DMS53 treated with DMSO at 0.1 percent for 48 hours (cell line): ENCODE measurements around the gene STX2.
"Not testable (repeated sequence)": the region's sequence is repeated elsewhere in the genome, so short reads cannot be mapped to it uniquely, and the experiment has no call there.

Experiments used
- DNase-seq: peaks from one replicate; lab custom pipeline; 2025; ENCODE audit not compliant: unreplicated experiment; lab: John Stamatoyannopoulos, UW

Gene STX2

GRCh38 chr12:130803702-130804101, 35.3 kb downstream of the STX2 start:
- DNase-seq, result no peak

DNA sequence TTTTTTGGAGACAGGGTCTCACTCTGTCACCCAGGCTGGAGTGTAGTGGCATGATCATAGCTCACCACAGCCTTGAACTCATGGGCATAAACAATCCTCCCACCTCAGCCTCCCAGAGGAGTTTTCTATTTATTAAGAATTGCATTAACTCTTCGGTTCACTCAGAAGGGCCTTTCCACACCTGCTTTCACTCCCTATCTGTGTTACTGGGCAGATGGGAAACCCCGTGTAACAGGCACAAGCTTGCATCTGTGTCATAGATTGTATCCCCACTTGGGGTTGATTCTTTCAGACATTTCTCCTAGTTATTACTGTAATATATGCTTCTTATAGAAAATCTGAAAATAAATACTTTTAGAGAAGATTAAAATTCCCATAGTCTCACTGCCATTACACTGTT, 38.7 kb downstream of the STX2 start:
- DNase-seq, result no peak

DNA sequence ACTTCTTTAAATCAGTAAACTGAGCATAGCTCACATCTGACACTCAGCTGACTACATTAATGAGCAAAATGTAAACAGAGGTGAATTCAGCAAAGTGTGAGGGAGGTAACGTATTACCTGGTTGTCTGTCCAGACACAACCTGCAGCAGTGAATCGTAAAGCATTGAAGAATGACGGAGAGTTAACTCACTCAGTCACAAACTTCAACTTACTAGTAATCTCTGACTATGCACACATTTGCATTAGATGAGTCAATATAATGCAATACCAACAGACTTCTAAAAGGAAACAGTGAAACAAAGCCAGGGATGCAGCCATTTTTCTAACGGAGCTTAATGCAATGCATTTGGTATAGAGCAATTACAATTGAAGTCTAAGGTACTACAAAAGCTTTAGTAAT, 40.0 kb downstream of the STX2 start:
- no peak for DNase-seq

DNA sequence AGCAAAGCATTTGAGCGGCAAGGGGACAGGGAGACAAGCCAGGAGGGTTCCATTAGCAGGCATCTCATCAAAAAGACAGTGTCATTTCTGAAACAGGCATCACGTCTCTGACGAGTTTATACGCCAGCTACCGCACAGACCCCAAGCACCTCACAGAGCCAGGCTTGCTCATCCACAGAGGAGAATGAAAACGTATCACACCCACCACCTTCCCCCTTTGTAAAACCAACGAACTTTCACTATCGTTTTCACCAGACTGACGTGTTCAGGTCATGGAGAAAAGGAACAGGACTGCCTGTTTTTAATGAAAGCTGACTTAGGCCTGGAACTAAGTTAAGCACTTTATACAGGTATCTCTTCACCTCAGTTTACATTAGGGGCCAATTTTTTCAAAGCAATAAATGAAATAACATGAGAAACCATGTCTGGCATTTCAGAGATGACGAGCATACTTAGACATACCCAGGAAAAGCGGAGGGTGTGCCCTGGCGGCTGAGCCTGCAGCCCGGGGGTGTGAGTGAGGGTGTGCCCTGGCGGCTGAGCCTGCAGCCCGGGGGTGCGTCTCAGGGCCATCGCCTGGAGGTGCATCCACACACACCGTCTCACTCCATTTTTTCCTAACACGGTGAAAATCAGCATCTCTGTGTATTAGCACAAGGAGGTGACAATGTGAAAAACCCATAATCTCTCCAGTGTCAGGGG, 41.9 kb downstream of the STX2 start:
- DNase-seq, result no peak

GRCh38 chr12:130795906-130796305, 43.1 kb downstream of the STX2 start:
- no peak for DNase-seq

DNA sequence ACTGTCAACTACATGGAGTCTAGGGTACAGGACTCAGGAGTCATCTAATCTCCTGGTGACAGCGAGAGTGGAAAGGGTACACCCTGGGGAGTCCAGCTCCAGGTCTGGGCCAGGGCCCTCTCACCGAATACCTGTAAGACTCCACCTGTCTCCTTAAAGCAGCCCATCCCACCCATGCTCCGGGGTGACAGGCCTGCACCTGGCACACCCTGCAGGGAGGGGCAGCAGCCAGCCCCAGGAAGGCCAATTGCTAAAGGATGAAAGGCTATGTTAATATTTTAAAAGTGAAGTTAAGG, 45.5 kb downstream of the STX2 start:
- no peak for DNase-seq

GRCh38 chr12:130792821-130793553, 46.1 kb downstream of the STX2 start:
- DNase-seq, result no peak

GRCh38 chr12:130791629-130792028, 47.4 kb downstream of the STX2 start:
- no peak for DNase-seq

DNA sequence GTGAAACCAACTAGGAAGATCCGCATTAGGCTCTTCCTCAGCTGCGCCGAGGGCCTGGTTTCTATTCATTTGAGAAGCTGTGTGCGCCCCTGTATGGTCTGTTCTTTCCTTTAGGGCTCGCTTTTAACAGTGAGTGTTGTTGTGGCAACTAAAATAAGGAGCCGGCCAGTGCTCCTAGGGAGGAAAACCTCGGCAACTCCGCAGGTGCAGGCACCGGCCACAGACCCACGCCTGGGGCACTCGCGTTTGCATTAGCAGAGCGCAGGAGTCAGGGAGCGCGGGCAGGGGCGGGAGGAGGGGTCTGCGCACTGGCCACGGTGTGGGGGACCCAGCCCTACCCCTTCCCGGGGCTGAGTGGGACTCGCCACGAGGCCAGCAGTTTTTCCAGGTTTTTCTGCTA, 50.5 kb downstream of the STX2 start:
- DNase-seq, result no peak

GRCh38 chr12:130787445-130788410, 51.3 kb downstream of the STX2 start:
- DNase-seq, result no peak

GRCh38 chr12:130787041-130787440, 52.0 kb downstream of the STX2 start:
- DNase-seq, result no peak

DNA sequence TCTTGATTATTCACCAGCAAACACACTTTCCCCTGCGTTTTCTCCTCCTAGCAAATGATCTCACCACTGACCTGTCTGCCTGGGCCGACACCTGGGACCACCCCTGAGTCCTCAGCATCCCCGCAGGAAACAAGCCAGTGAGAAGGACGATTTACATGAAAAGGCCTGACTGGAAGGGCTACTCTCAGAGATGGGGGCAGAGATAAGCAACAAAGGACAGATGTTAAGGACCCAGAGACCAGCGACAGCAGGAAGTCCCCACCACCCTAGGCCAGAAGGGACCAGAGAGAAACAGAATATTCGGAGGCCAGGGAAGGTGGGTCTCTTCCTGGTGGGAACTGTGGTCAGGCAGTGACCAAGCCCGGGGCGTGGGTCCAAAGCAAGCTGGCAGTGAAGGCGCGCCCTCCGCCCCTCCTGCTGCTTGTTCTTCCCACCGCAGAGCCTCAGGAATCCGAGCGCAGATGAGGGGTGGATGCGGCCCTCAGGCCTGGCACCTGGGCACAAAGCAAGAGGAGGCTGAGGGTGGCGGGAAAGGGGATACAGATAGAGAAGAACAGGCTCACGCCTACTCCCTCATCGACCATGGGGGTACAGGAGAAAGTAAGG, 55.8 kb downstream of the STX2 start:
- no peak for DNase-seq

DNA sequence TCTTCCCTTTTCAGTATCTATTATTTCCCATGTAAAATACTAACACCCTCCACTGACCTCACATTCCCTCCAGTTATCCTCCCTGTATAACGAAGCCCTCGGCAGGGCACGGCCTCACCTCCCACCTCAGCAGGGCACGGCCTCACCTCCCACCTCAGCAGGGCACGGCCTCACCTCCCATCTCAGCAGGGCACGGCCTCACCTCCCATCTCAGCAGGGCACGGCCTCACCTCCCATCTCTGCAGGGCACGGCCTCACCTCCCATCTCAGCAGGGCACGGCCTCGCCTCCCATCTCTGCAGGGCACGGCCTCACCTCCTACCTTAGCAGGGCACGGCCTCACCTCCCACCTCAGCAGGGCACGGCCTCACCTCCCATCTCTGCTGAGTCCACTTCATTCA, 56.8 kb downstream of the STX2 start:
- DNase-seq, result not testable (repeated sequence)

DNA sequence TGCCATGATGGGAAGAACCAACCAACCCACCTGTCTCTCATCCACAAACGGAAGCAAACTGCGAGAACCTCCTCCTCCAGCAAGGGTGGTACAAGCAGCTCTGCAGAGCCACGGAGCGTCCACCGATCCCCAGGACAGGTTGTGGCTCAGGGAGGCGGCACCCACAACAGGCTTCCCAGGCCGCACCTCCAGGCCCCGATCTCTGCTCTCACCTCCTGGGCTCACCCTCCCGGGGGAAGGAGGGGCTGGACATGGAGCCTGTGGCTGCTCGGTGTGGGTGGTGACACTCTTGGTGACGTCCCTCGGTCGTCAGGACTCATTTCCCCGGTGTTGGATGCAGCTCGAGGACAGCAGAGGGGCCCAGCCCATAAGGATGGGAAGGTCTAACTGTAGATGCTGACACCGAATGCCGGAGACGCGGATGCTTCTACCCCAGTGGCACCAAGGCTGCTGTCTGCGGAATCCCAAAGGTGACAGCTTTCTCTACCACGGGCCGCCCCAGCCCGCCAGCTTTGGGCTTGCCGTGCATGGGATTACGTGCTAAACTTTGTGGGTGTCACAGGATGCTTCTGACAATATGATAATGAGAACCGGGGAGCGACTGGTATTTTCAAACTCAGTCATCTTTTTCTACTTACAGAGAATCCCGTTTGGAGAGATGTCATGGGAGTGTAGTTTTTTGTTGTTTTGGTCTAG, 58.0 kb downstream of the STX2 start:
- no peak for DNase-seq

GRCh38 chr12:130780325-130780724, 58.7 kb downstream of the STX2 start:
- no peak for DNase-seq

- DNase-seq, result no peak
These were observed 60.3 kb downstream of the STX2 start for GRCh38 chr12:130778776-130779175.

- no peak for DNase-seq
These were observed 62.2 kb downstream of the STX2 start for GRCh38 chr12:130776857-130777339.

DNA sequence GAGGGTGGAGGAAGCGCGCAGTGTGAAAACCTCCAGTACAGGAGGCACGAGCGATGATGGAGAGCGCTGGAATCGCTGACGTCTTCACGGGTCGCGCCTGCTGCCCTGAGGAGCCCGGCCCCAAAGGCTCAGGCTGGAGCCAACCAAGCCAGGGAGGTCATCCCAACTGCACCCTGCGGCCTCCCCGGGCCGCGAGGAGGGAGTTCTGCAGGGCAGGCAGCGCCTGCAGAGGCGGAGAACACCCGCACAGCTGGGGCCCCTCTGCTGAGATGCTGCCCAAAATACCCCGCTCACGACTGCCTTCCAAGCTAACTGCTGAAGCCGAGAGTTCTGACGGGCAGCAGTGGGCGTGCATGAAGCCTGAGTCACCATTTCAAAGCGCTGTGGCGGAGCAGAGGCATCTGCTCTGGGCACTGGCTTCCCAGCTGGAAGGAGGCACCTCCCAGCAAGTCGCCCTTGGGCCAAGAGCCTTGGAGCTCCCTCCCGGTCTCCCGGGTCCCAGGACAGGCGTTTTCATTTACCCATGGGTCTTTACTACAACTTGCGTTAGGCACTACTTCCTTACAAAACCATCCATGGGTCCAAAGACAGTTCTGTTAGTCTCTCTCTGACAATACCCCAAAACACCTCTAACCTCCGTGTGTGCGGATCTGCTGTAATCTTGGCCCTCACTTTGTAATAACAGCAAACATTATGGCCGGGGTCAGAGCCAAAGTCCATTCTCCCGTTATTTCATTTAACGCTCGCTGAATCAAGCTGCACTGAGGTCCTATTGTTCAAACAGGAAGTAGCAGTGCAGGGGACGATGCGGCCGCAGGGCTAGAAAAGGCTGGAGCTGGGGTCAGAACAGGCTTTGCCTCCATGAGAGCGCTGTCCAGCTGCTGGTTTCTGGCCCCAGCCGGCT, 62.8 kb downstream of the STX2 start:
- peak; percentile 62 for DNase-seq

DNA sequence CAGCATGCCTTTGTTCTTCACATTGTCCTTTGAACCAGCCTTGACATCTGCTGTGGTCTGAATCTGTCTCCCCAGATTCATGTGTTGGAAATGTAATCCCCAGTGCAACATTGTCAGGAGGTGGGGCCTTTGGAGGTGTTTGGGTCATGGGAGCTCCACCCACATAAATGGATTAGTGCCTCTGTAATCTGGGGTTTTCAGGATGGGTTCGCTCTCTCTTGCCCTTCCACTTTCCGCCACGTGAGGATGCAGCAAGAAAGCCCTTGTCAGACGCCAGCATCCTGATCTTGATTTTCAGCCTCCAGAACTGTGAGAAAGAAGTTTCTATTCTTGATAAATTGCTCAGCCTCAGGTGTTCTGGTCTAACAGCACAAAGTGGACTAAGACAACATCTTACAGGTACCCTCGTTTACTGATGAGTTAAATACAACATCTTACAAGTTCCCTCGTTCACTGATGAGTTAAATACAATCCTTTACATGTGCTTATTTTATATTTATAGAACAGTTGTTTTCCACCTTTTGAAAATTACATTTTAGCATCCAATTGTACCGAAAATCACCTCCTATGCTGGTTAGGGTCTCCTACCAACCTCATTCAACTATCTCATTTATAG, 68.5 kb downstream of the STX2 start:
- no peak for DNase-seq
